Measurements from ENCODE around the gene TRAF3IP3. TPM values are rescaled to one million over a fixed set of nuclear protein-coding genes. Genes with fewer than 3 reads are reported as not detected.

TRAF3IP3 gene
- total RNA-seq, 1 donor from 2014 or later: 0.85 TPM

DNA sequence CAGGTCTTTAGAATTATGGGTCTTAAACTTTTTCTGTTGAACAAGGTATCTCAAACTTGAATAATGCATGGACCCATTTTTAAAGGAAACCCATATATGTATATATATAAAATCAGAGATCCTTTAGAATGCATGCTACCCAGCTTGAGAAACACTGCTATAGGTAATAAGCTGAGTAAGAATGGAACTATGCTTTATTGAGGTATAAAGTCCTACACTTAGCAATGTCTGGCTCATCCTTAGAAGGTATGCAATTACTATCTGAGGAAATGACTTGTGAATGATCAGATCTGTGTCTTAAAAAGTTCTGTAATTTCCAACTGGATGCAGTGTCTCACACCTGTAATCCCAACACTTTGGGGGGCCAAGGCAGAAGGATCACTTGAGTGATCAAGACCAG lies 11.2 kb downstream of the TRAF3IP3 start:
- no peak for TF ChIP-seq CTCF (IDR thresholded peaks at IDR 0.05; ENCODE audit: unreplicated experiment)
- Mint-ChIP-seq H3K4me3 (no peak overlapping the region), H3K27ac (no peak overlapping the region), H3K4me1 (no peaks in the 10 kb centered on the region), H3K36me3 (no peaks in the 10 kb centered on the region), H3K9me3 (no peaks in the 10 kb centered on the region), H3K27me3 (ENCODE audit: low read depth) (peaks cover 6% of the 10 kb centered on the region)
- no peak for DNase-seq (ENCODE audit: low spot score in 2 of 2, unreplicated experiment in 2 of 2)

- H3K4me1 Mint-ChIP-seq: no peaks in the 10 kb centered on the region
- no peaks in the 10 kb centered on the region for H3K9me3 Mint-ChIP-seq
- TF ChIP-seq CTCF (IDR thresholded peaks at IDR 0.05; ENCODE audit: unreplicated experiment): no peak
- peaks cover 2% of the 10 kb centered on the region for H3K27me3 Mint-ChIP-seq (ENCODE audit: low read depth)
- no peak overlapping the region for H3K27ac Mint-ChIP-seq
- no peak overlapping the region for H3K4me3 Mint-ChIP-seq
- H3K36me3 Mint-ChIP-seq: no peaks in the 10 kb centered on the region
- DNase-seq (ENCODE audit: low spot score in 2 of 2, unreplicated experiment in 2 of 2): no peak
Observed at GRCh38 chr1:209767706-209768105, 11.9 kb downstream of the TRAF3IP3 start.

DNA sequence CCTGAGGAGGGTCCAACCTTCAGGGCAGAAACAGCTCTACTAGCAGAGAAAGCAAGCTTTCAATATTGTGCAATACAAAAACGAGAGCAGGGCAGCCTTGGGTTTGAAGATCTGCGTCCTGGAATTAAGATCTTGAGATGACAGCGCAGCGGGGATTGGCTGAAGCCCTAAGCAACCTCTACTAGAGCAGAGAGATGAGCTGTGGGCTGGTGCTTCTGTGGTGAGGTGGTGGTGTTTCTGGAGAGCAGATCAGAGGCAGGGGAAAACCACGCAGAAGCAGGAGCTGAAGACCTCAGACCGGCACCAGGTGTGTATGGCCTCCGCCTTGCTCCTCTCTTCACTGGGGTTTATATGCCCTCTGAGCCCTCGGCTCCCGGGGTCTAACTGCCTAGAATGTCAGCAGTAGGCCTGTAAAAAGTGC lies 12.5 kb downstream of the TRAF3IP3 start:
- Mint-ChIP-seq H3K27me3 (ENCODE audit: low read depth) (no peaks in the 10 kb centered on the region), H3K4me3 (no peak overlapping the region), H3K36me3 (no peaks in the 10 kb centered on the region), H3K9me3 (no peaks in the 10 kb centered on the region), H3K27ac (no peak overlapping the region), H3K4me1 (peaks cover 2% of the 10 kb centered on the region)
- no peak for DNase-seq (ENCODE audit: low spot score in 2 of 2, unreplicated experiment in 2 of 2)
- no peak for TF ChIP-seq CTCF (IDR thresholded peaks at IDR 0.05; ENCODE audit: unreplicated experiment)

DNA sequence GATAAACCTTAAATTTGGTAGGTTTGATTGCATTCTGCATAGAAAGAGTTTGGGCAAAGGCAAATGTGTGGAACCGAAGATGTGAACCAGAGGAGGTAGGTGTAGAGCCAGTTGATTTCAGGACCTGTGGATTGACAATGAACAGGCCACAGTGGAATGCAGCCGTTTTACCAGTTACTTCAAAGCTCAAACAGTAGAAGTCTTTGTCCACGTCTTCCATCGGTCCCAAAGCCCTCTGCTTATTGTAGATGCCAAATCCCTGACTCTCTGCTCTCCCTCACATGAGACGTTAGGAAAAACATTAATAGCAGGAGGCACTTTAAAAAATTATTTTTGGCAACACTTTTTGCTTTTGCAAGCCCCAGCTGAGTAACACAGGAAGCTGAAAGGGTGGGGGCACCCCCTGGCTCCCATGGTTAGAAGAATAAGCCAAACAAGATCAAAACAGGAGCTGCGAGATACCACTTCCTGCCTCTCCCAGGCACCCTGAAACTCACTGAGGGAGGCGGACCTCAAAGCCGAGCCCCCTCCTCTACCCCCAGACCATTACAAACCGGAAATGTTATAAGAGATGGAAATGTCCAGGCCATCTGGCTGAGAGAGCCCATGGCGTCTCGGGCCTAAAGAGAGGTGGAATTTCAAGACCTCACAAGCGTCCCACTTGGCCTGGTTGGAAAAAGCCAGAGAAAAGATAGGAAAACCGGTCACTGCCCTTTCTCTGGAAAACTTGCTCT lies 13.5 kb downstream of the TRAF3IP3 start:
- H3K36me3 Mint-ChIP-seq: no peaks in the 10 kb centered on the region
- no peaks in the 10 kb centered on the region for H3K27me3 Mint-ChIP-seq (ENCODE audit: low read depth)
- H3K9me3 Mint-ChIP-seq: no peaks in the 10 kb centered on the region
- TF ChIP-seq CTCF (IDR thresholded peaks at IDR 0.05; ENCODE audit: unreplicated experiment): no peak
- no peak overlapping the region for H3K27ac Mint-ChIP-seq
- no peak overlapping the region for H3K4me3 Mint-ChIP-seq
- peaks cover 5% of the 10 kb centered on the region for H3K4me1 Mint-ChIP-seq
- DNase-seq (ENCODE audit: low spot score in 2 of 2, unreplicated experiment in 2 of 2): no peak

GRCh38 chr1:209769971-209770370 lies 14.1 kb downstream of the TRAF3IP3 start:
- Mint-ChIP-seq H3K4me3 (no peak overlapping the region), H3K27ac (no peak overlapping the region), H3K27me3 (ENCODE audit: low read depth) (no peaks in the 10 kb centered on the region), H3K4me1 (peaks cover 5% of the 10 kb centered on the region), H3K9me3 (no peaks in the 10 kb centered on the region), H3K36me3 (no peaks in the 10 kb centered on the region)
- no peak for DNase-seq (ENCODE audit: low spot score in 2 of 2, unreplicated experiment in 2 of 2)
- TF ChIP-seq CTCF (IDR thresholded peaks at IDR 0.05; ENCODE audit: unreplicated experiment): no peak

All from mesothelial cell of epicardium (in vitro differentiated cells).